Keratinocyte (primary cell): ENCODE data around the gene ARID3C.
"Not testable (repeated sequence)": the region's sequence is repeated elsewhere in the genome, so short reads cannot be mapped to it uniquely, and the experiment has no call there.

Experiments
- CTCF ChIP-seq, 3 experiments: IDR thresholded peaks in 1 of 3; conservative IDR thresholded peaks in 1 of 3; optimal IDR thresholded peaks in 1 of 3; 2 replicates in 2 of 3; 3 replicates in 1 of 3; pipeline versions ENCODE3 to v1.5.1; 2011; ENCODE audit warnings: low read length in 3 of 3, mild to moderate bottlenecking in 3 of 3, moderate library complexity in 2 of 3, control low read depth in 1 of 3, inconsistent platforms in 1 of 3; ENCODE audit not compliant: insufficient read depth in 2 of 3; ENCODE audit errors: extremely low read depth in 1 of 3
- EZH2 ChIP-seq: IDR thresholded peaks from one replicate; pipeline ENCODE4 v1.6.1; 2012; ENCODE audit warnings: inconsistent platforms, mild to moderate bottlenecking, low read length, moderate library complexity

- TF ChIP-seq CTCF (optimal IDR thresholded peaks at IDR 0.05 in 1 of 3, IDR thresholded peaks at IDR 0.05 in 1 of 3, conservative IDR thresholded peaks at IDR 0.05 in 1 of 3; ENCODE audit: extremely low read depth in 1 of 3, insufficient read depth in 2 of 3, low read length in 3 of 3); EZH2: not testable (repeated sequence)
These were observed 10.5 kb upstream of the ARID3C start for GRCh38 chr9:34639322-34639721.
